ENCODE measurements around the gene ZNF697.

The ZNF697 gene

GRCh38 chr1:119631086-119631432 lies 17.0 kb downstream of the ZNF697 start:
- TF ChIP-seq ZNF621 (tag by site-specific recombination; IDR thresholded peaks at IDR 0.05) = no peak
- TF ChIP-seq ZNF341 (tag by site-specific recombination; IDR thresholded peaks at IDR 0.05; ENCODE audit: low read depth) = no peak
- no peak for TF ChIP-seq ZNF416 (tag by site-specific recombination; IDR thresholded peaks at IDR 0.05)
- no peak for TF ChIP-seq KLF8 (tag by site-specific recombination; IDR thresholded peaks at IDR 0.05)
- Histone ChIP-seq H3K27ac (ENCODE audit: extremely low read depth, low read depth, low read length) (no peak overlapping the region), H3K4me3 (ENCODE audit: low read depth, low read length) (no peak overlapping the region), H3K9me3 (ENCODE audit: control insufficient read depth, insufficient read depth, low read depth, low read length) (no peaks in the 10 kb centered on the region), H3K36me3 (ENCODE audit: control insufficient read depth in 2 of 2, insufficient read depth in 1 of 2, low read length in 2 of 2) (no peaks in the 10 kb centered on the region), H3K4me1 (ENCODE audit: control insufficient read depth, insufficient read depth, low read length) (peaks cover 13% of the 10 kb centered on the region)
- ChIA-PET CTCF (interaction anchor here (0.8 to 1.6 kb wide), 3 partner anchors 8 to 87 kb away, joined by 3 to 11 read pairs (median 3); no protein-coding TSS in a partner anchor), POLR2A (interaction anchor here (1.3 kb wide), 1 partner anchor 17 kb away, joined by 6 read pairs; the partner anchor contains the start of gene ZNF697)

GRCh38 chr1:119626841-119627240 lies 21.2 kb downstream of the ZNF697 start:
- ChIA-PET POLR2A (interaction anchor here (4.9 kb wide), 1 partner anchor 21 kb away, joined by 36 read pairs; the partner anchor contains the start of gene ZNF697), CTCF (interaction anchor here (1.3 kb wide), 1 partner anchor 13 kb away, joined by 3 read pairs; no protein-coding TSS in a partner anchor)
- Histone ChIP-seq H3K36me3 (ENCODE audit: control insufficient read depth in 2 of 2, insufficient read depth in 1 of 2, low read length in 2 of 2) (peaks cover 0 to 33% of the 10 kb centered on the region in 2 experiments; a peak in 2 of 3 replicates), H3K4me3 (ENCODE audit: low read depth, low read length) (no peak overlapping the region), H3K4me1 (ENCODE audit: control insufficient read depth, insufficient read depth, low read length) (peaks cover 10% of the 10 kb centered on the region), H3K9me3 (ENCODE audit: control insufficient read depth, insufficient read depth, low read depth, low read length) (no peaks in the 10 kb centered on the region), H3K27ac (ENCODE audit: extremely low read depth, low read depth, low read length) (no peak overlapping the region)
- TF ChIP-seq ZBTB48 (tag by site-specific recombination; IDR thresholded peaks at IDR 0.05) (no peak), ZNF184 (tag by site-specific recombination; IDR thresholded peaks at IDR 0.05) (0 out of 2 replicates have a peak, but pooled peaks have one; percentile 10), ZNF660 (tag by site-specific recombination; IDR thresholded peaks at IDR 0.05) (peak; percentile 68), ZNF558 (tag by site-specific recombination; IDR thresholded peaks at IDR 0.05) (peak; percentile 68), ZNF10 (tag by site-specific recombination; IDR thresholded peaks at IDR 0.05) (peak; percentile 27; the same call in 1 of the 2 replicates), ZBTB21 (tag by site-specific recombination; IDR thresholded peaks at IDR 0.05) (peak; percentile 91), SP2 (tag by site-specific recombination; IDR thresholded peaks at IDR 0.05) (0 out of 2 replicates have a peak, but pooled peaks have one; percentile 11), FEZF1 (tag by site-specific recombination; IDR thresholded peaks at IDR 0.05) (peak; percentile 96), MEIS1 (CRISPR knock-in tag; IDR thresholded peaks at IDR 0.05; ENCODE audit: borderline replicate concordance) (0 out of 2 replicates have a peak, but pooled peaks have one; percentile 31), PRDM4 (tag by site-specific recombination; IDR thresholded peaks at IDR 0.05) (peak; percentile 85), ZNF398 (tag by site-specific recombination; IDR thresholded peaks at IDR 0.05) (peak; percentile 39; the same call in 1 of the 2 replicates), ZNF449 (tag by site-specific recombination; IDR thresholded peaks at IDR 0.05) (peak; percentile 50; the same call in 1 of the 2 replicates), SP3 (tag by site-specific recombination; IDR thresholded peaks at IDR 0.05) (no peak), GLIS1 (tag by site-specific recombination; IDR thresholded peaks at IDR 0.05) (peak; percentile 72), ZNF830 (tag by site-specific recombination; IDR thresholded peaks at IDR 0.05; ENCODE audit: low read depth) (no peak), ZBTB6 (tag by site-specific recombination; IDR thresholded peaks at IDR 0.05) (peak; percentile 20; the same call in 1 of the 2 replicates), ZNF843 (tag by site-specific recombination; IDR thresholded peaks at IDR 0.05) (peak; percentile 78), ZEB2 (tag by site-specific recombination; IDR thresholded peaks at IDR 0.05) (peak; percentile 31; the same call in 1 of the 2 replicates), SP7 (tag by site-specific recombination; IDR thresholded peaks at IDR 0.05) (peak; percentile 62), ZNF639 (tag by site-specific recombination; IDR thresholded peaks at IDR 0.05) (no peak), BCL11B (tag by site-specific recombination; IDR thresholded peaks at IDR 0.05; ENCODE audit: low read depth) (peak; percentile 26; the same call in 1 of the 2 replicates), ZNF366 (tag by site-specific recombination; conservative IDR thresholded peaks at IDR 0.05) (peak; percentile 31; the same call in 1 of the 2 replicates)
